ENCODE measurements around the gene ATP12A.

ATP12A gene

DNA sequence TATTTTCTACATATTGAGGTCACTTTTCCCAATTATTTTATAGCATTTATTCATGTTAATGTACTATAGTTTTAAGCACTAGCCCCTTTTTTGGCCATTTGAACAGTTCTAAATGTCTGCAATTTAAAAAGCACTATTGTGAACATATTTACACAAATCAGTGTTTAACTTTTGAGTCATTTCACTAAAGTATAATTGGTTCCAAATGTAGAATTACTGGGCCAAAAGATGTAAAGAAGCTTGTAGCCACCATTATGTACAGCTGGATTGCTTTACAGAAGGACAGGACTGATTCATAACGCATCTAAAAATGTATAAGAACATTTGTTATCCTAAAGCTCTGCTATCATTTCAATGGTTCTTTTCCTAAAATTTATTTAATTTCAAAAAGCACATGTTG is 16.6 kb upstream of the ATP12A start:
- no peak for DNase-seq

DNA sequence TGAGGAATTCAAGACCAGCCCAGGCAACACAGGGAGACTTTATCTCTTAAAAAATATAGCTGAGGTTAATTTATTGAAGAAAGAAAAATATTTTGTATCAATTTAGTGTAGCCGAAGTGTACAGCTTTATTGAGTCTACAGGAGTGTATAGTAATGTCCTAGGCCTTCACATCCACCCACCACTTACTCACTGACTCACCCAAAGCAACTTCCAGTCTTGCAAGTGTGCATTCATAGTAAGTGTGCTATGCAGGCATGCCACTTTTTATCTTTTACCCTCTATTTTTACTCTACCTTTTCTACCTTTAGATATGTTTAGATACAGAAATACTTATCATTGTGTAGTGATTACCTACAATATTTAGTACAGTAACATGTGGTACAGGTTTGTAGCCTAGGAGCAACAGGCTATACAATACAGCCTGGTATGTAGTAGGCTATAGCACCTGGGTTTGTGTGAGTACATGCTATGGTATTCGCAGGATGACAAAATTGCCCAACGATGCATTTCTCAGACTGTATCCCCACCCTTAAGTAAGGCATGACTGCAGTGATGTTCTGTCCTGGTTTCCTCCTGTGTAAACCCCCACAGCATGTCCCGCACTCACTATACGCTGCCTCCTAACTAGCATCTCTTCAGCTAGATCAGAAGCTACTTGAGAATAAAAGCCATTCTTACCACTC is 15.3 kb upstream of the ATP12A start:
- DNase-seq, result no peak

DNA sequence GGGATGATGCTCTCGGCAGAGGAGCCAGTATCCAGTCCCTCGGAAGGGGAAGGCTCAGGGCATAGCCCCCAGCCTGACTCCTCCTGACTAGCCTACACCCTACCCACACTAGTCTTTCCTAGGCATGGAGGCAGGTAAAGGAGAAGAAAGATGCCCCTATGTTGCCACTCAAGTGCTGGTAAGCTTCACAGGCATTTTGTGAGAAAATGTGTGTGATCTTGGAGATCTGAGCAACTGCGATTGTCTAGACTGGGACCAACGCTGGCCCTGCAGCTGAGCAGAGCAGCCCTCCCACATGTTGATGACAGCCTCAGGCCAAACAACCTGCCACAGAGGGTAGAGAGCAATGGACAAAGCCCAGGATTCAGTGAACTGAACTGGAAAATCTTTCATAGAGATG is 11.7 kb upstream of the ATP12A start:
- no peak for DNase-seq

DNA sequence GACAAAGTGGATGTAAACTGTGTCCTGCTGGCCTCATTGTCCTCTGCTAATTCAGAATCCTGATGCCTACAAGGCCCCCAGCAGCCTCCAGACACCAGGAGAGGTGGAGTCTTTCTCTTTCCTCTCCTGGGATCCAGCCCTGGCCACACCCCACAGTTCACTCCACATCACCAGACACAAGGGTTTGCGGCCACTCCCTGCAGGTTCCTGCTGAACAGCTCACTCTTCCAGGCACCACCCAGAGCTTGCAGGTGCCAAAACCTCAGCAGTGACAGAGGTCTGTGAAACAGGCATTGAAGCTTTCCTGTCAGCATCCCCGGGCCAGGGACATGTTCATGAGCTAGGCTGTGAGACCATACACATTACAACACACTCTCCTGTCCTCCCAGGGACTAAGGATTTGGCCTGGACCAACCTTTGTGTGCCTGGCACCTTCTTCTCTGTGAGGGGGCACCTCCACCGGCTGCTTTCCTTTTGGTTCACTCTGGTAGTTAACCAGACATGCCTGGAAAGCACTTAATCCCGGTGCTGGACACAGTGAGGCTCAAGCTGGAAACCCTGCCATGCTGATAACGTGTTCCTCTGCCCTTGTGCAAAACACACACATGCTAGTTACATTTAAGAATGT is 11.1 kb upstream of the ATP12A start:
- DNase-seq, result no peak

- DNase-seq, result no peak
Measured at GRCh38 chr13:24670174-24670573, 10.0 kb upstream of the ATP12A start.

DNA sequence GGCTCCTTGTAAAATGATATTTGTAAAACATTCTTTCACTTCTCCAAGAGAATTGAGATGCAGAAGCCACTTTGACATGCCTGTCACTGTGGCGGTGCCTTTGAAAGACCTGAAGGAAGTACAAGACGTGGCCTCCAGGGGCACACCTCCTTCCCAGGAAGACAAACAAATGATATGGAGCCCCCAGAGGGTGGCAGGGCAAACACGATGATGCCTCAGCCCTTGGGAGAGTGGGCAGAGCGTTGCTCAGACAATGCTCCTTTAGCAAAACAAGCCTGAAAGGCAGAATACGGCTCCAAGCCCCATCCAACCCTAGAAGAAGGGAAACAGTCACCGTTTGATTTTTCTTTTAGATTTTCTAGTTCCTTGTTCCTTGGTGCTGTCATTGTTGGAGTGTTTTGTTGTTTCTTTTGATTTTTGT is 9.2 kb upstream of the ATP12A start:
- DNase-seq, result peak; percentile 24

- DNase-seq, result no peak
Measured at GRCh38 chr13:24671386-24672113, 8.7 kb upstream of the ATP12A start.

- DNase-seq, result no peak
Measured at GRCh38 chr13:24672141-24673132, 7.8 kb upstream of the ATP12A start.

DNA sequence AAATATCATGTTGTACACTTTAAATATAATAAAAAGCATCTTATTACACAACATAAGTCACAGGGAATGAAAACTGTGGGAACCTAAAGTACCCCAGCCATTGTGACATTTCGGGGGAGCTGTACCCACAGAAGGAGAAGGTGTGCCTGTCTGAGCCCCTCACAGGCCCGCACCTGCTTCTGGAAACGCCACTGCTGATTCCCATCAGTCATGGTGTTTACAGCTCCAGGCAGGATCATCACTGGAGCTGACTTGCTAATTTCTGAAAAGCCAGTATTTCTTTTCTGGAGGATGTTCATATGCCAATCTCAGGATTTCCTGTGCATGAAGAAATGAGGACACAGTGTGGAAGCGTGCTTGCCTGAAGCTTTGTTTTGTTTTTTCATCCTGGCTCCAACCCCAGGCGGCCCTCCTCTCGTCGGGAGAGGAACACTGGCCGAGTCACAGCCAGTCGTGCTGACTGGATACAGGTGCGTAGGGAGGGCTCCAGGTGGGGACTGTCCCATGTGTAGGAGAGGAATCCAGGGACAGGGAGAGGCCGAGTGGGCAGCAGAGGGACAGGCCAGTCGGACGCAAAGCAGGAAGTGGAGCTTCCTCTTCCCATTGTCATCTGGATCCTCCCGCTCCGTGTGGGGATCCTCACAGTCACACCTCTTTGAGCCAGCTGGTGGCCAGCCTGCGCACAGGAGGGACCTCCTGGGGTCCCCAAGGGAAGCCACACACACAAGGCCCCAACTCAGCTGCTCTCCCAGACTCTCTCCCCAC is 4.2 kb upstream of the ATP12A start:
- DNase-seq, result no peak

- no peak for DNase-seq
Measured at GRCh38 chr13:24678151-24678550, 2.1 kb upstream of the ATP12A start.

GRCh38 chr13:24679686-24680085 is 522 bp upstream of the ATP12A start:
- DNase-seq, result no peak

DNA sequence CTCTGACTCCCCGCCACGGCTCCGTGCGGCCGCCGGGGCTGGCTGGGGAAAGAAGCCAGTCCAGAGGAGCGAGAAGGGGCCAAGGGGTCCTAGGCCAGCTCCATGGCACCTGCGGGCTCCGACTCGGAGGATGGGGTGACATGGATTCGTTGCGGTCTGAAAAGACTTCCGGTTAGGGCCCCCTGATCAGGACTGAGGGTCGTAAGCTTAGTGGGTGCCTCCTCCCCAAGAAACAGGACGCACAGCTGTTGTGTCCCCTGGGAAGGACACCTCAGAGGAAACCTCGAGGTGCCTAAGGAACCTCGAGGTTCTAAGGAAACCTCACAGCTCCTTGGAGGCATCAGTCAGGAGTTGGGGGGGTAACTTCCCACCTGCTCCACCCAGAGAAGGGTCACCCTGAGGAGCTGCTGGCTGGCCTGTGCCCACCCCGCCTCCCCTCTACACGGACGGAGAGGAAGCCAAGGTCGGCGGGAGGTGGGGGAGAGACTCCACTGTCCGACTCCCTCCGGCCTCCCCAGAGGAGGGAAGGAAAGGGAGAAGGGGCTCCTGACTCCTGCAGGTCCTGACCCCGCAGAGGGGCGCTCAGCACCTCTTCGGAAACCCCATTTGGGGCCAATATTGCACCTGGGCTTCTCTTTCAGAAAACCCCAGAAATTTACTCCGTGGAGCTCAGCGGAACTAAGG is 855 bp downstream of the ATP12A start:
- no peak for DNase-seq

DNA sequence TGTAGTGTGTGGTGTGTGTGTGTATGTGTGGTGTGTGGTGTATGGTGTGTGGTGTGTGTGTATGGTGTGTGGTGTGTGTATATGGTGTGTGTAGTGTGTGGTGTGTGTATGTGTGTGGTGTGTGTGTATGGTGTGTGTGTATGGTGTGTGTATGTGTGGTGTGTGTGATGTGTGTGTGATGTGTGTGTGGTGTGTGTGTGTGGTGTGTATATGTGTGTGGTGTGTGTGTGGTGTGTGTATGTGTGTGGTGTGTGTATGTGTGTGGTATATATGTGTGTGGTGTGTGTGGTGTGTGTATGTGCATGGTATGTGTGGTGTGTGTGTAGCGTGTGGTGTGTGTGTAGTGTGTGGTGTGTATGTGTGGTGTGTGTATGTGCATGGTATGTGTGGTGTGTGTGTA is 1.7 kb downstream of the ATP12A start:
- no peak for DNase-seq

DNA sequence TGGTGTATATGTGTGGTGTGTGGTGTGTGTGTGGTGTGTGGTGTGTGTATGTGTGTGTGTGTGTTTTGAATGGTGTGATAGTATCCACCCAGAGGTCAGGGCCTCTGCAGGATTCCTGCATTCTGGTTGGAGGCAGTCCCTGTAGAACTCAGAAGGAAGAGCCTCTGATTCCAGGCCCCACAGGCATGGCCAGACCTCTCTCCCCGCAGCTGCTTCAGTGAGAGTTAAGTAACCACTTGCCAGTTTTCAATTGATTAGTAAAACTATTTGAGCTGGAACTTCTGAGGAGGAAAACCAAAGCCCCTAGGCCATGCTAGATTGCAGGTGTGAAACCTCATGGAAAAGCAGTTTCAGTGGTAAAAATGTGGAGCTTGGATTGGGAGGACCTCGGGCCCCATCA is 2.1 kb downstream of the ATP12A start:
- DNase-seq, result no peak

DNA sequence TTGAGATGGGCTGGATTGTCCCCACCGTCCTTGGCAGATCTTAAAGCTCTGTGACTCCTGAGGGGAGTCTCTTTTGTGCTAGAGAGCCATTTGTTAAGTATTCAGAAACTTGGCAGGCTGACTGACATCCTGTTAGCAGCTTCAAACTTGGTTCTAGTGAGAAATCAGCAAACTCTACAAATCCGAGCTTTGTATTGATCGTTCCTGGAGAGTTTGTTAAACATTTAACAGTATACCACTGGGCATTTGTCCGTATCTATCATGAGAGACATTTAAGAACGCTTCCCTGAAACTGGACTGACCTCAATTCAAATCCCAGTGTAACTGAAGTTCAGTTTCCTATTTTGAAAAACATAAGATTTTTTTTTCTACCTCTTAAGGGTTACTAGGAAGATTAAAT is 3.1 kb downstream of the ATP12A start:
- DNase-seq, result no peak

DNA sequence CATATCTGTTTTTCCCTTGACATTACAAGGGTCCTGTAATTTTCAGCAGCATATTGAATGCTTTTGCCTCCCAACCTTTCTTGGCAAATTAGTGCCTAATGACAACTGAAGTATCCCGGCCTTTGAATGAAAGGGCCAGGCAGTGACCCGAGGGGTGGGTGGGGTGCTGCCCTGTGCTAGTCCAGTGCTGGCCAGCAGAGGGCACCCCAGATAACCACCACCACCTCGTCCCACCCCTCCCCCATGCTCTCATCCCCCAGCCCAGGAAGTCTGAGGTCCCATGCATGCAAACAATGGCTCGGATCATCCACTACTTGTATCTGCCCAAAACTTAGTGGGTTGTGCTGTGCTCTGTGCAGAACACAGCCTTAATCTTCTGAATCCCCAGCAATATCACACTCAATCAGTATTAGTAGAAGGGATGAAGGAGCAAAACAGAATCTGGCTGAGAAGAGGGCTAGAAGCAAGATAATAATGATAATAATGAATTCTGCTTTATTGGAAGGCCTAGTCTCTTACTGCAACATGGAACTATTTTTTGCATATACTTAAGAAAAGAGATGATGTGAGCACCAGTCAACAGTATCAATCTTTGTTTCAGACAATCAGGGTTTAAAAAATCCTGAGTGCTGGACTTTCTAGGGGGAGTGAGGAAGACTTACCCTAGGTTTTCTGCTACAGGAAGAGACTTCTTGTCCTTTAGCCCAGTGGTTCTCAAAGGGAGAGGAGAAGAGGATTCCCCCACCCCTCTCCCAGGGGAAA is 3.8 kb downstream of the ATP12A start:
- DNase-seq, result peak; percentile 57

DNA sequence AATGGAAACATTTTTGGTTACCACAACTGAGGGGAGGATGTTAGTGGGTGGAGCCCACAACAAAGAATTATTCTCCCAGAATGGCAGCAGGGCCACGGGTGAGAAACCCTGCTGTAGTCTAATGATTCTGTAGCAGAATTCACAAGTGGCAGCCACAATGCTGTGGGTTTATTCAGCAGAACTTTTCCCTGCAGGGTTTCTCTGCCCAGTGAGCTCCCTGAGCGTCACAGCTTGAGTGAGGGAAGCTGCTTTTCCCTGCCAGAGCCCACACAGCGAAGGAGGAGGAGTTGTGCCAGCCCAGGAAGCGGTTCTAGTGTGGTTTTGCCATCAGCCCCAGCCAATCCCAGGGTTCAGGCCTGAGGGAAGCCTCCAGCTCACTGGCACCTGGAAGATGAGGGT is 4.4 kb downstream of the ATP12A start:
- DNase-seq, result no peak

DNA sequence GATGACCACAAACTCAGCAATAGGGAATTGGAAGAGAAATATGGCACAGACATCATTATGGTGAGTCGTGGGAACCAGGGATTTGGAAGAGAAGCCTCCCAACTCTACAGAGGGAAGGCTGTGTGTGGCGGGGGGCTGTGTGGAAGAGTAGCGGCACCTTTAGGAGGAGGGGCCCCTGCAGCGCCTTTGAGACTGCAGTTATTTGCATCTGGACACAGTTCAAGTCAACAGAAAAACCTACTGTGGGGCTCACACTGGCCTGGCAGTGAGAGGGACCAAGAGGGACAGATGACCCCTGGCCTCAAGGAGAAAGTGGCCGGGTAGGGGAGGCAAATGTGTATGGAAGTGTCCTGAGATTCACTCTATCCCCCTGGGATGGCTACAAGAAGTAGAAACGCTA is 5.1 kb downstream of the ATP12A start:
- DNase-seq, result no peak

- DNase-seq, result no peak
Measured at GRCh38 chr13:24687611-24688010, 7.4 kb downstream of the ATP12A start.

DNA sequence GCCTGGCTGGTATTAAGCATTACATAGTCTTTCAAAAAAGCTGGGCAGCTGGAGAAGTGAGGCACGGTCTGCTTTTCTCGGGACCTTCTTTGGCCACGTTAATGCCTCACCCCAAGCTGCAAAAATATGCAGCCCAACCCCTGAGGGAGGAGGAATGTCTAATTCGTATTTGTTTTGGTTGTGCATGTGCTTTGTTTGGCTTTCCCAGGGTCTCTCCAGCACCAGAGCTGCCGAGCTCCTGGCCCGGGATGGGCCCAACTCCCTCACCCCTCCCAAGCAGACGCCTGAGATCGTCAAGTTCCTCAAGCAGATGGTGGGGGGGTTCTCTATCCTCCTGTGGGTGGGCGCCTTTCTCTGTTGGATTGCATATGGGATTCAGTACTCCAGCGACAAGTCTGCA is 7.9 kb downstream of the ATP12A start:
- DNase-seq, result no peak

- no peak for DNase-seq
Measured at GRCh38 chr13:24688950-24689349, 8.7 kb downstream of the ATP12A start.

All from stimulated activated CD4-positive, alpha-beta T cell treated with anti-CD3 and anti-CD28 coated beads, Interleukin-1b, Interleukin-23, amount 100 ng/mL, for 48 hours (primary cell).